PC-3 (cell line): ENCODE results near the gene GLDC.

Experiments
- CTCF ChIP-seq: fragments of 300-600 bp; sonication (generic); conservative IDR thresholded peaks from 2 replicates; pipeline ENCODE4 v1.5.1; 2017; ENCODE audit warnings: antibody characterized with exemption, low read depth, mild to moderate bottlenecking, low read length
- EZH2 ChIP-seq: fragments of 300-600 bp; sonication (generic); IDR thresholded peaks from one replicate; pipeline ENCODE4 v1.6.1; 2017; ENCODE audit warnings: antibody characterized with exemption, mild to moderate bottlenecking, low read length; ENCODE audit not compliant: unreplicated experiment
- EZH2phosphoT487 ChIP-seq: fragments of 300-600 bp; sonication (generic); IDR thresholded peaks from 2 replicates; pipeline ENCODE4 v1.6.1; 2018; ENCODE audit warnings: mild to moderate bottlenecking, antibody characterized with exemption, low read length, borderline replicate concordance

- TF ChIP-seq CTCF, result no peak
- no peak for TF ChIP-seq EZH2
- TF ChIP-seq EZH2phosphoT487, result no peak
Observed at GRCh38 chr9:6680797-6681146, 35.2 kb upstream of the GLDC start.
